Activated CD8-positive, alpha-beta T cell treated with anti-CD3 and anti-CD28 coated beads, Interleukin-2, amount 10 ng/mL, durations not matched to agents 7 days and 5 days (primary cell): ENCODE data around the gene ANKRD27. TPM values are rescaled to one million over a fixed set of nuclear protein-coding genes. Genes with fewer than 3 reads are reported as not detected.

Experiments
- ATAC-seq: fragments of 150-1000 bp; cut with Tn5 transposase; one replicate; pipeline ENCODE4 v1.10.0; 2021; ENCODE audit warnings: moderate library complexity
- CTCF ChIA-PET: fragments of 350-600 bp; sonication (Branson Sonifier 250); formaldehyde crosslinking; loops from one replicate; lab custom pipeline; 2021; ENCODE audit warnings: antibody characterized with exemption; lab: Charles Lee
- POLR2A ChIA-PET: fragments of 350-600 bp; sonication (Branson Sonifier 250); formaldehyde crosslinking; loops from one replicate; lab custom pipeline; 2021; ENCODE audit warnings: antibody characterized with exemption; lab: Charles Lee
- DNase-seq: peaks from one replicate; pipeline ENCODE4 v3.0.0-alpha.2; 2020
- H3K27ac Mint-ChIP-seq: one replicate; pipeline ENCODE4 v1.8.0; 2021; ENCODE audit warnings: mild to moderate bottlenecking, mixed read lengths
- H3K27me3 Mint-ChIP-seq: one replicate; pipeline ENCODE4 v1.8.0; 2021; ENCODE audit warnings: low read depth, mixed read lengths
- H3K36me3 Mint-ChIP-seq: one replicate; pipeline ENCODE4 v1.8.0; 2021; ENCODE audit warnings: low read depth, mixed read lengths
- H3K4me1 Mint-ChIP-seq: one replicate; pipeline ENCODE4 v1.8.0; 2021; ENCODE audit warnings: low read depth, mixed read lengths
- H3K4me3 Mint-ChIP-seq: one replicate; pipeline ENCODE4 v1.8.0; 2021; ENCODE audit warnings: mild to moderate bottlenecking, mixed read lengths
- H3K9me3 Mint-ChIP-seq: one replicate; pipeline ENCODE4 v1.8.0; 2022; ENCODE audit warnings: mixed read lengths; ENCODE audit not compliant: insufficient read depth
- total RNA-seq, 2 experiments: library from RNA; stranded (reverse); gene quantifications; one replicate each; pipeline ENCODE4 v1.2.3, GENCODE V29; 2021

ANKRD27 gene
- total RNA-seq, 2 experiments from 2014 or later, result 45.1 to 45.3 TPM

DNA sequence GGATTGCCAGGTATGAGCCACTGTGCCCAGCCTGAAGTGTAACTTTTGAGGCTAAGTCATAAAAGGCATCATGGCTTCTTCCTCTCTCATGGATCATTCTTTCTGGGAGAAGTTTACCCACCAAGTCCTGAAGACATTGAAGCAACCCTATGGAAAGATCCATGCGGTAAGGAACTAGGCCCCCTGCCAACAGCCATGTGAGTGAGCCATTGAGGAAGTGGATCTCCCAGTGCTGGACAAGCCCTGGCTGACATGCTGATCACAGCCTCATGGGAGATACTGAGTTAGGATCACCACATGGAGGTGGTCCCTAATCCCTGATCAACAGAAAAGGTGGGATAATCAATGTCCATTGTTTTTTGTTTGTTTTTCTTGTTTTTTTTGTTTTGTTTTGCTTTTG is 13.3 kb upstream of the ANKRD27 start:
- CTCF ChIA-PET, result no interaction called here
- Mint-ChIP-seq H3K4me1 (peaks cover 26% of the 10 kb centered on the region), H3K27ac (no peak overlapping the region), H3K4me3 (no peak overlapping the region), H3K9me3 (no peaks in the 10 kb centered on the region), H3K27me3 (no peaks in the 10 kb centered on the region), H3K36me3 (peaks cover 7% of the 10 kb centered on the region)
- DNase-seq (no peak), ATAC-seq (no peak)
- POLR2A ChIA-PET, result no interaction called here

GRCh38 chr19:32687681-32688080 is 12.7 kb upstream of the ANKRD27 start:
- H3K36me3 Mint-ChIP-seq, result peaks cover under 1% of the 10 kb centered on the region
- ATAC-seq (no peak), DNase-seq (no peak)
- ChIA-PET CTCF (no interaction called here), POLR2A (no interaction called here)
- H3K27me3 Mint-ChIP-seq, result no peaks in the 10 kb centered on the region
- no peaks in the 10 kb centered on the region for H3K9me3 Mint-ChIP-seq
- peaks cover 19% of the 10 kb centered on the region for H3K4me1 Mint-ChIP-seq
- no peak overlapping the region for H3K4me3 Mint-ChIP-seq
- H3K27ac Mint-ChIP-seq, result no peak overlapping the region

DNA sequence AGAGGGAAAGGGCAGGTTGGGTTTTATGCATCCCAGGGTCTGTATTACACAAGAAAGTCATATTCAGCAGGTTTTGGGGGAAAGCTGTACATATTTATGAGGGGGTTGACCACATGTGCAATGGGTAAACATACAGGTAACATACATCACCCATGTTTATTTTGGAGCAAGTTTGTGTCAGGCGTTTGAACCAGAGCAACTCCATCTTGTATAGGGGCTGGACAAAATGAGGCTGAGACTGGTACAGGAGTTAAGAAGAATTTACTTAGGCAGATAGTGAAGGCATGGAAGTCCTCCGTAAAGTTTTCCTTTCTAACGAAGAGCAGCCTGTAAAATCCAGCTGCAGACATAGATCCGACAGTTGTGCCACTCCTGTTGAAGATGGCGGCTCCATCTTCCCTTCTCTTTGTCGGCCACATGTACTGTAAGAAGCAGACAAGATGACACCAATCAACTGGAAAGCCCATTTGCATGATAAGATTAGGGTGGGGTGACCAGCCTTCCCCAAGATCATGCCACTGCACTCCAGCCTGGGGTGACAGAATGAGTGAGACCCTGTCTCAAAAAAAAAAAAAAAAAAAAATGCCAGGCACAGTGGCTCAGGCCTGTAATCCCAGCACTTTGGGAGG is 12.0 kb upstream of the ANKRD27 start:
- POLR2A ChIA-PET, result no interaction called here
- H3K36me3 Mint-ChIP-seq, result no peaks in the 10 kb centered on the region
- H3K27ac Mint-ChIP-seq, result no peak overlapping the region
- CTCF ChIA-PET, result no interaction called here
- peaks cover 4% of the 10 kb centered on the region for H3K27me3 Mint-ChIP-seq
- DNase-seq (no peak), ATAC-seq (no peak)
- no peak overlapping the region for H3K4me3 Mint-ChIP-seq
- H3K4me1 Mint-ChIP-seq, result peaks cover 17% of the 10 kb centered on the region
- H3K9me3 Mint-ChIP-seq, result no peaks in the 10 kb centered on the region

- peaks cover 4% of the 10 kb centered on the region for H3K4me1 Mint-ChIP-seq
- POLR2A ChIA-PET, result interaction anchor here (3.1 kb wide), 1 partner anchor 9 kb away, joined by 18 read pairs; the partner anchor contains the start of gene NUDT19
- H3K9me3 Mint-ChIP-seq, result no peaks in the 10 kb centered on the region
Observed at GRCh38 chr19:32682317-32682716, 7.3 kb upstream of the ANKRD27 start.

DNA sequence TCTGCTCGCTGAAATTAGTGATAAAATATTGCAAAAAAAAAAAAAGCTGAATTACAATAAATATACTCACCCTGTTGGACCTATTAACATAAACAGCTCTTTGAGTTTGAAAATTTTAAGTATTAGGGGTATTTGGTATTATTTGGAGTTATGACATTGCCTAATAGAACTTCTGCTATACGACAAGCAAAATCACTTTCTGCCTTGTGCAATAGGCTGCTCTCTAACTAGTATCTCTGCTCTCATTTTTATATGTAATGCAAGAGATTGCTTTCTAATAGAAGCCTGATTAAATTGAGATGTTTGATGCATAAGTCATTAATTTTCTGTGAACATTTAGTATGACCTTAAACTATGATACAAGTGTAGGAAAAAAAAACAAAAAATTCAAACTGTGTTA is 6.0 kb upstream of the ANKRD27 start:
- no peak overlapping the region for H3K4me3 Mint-ChIP-seq
- no peak for ATAC-seq
- ChIA-PET POLR2A (interaction anchor here (3.1 kb wide), 1 partner anchor 10 kb away, joined by 18 read pairs; the partner anchor contains the start of gene NUDT19), CTCF (no interaction called here)
- H3K27me3 Mint-ChIP-seq, result peaks cover 26% of the 10 kb centered on the region
- H3K27ac Mint-ChIP-seq, result no peak overlapping the region
- no peaks in the 10 kb centered on the region for H3K9me3 Mint-ChIP-seq
- DNase-seq, result no peak
- no peaks in the 10 kb centered on the region for H3K36me3 Mint-ChIP-seq
- peaks cover 9% of the 10 kb centered on the region for H3K4me1 Mint-ChIP-seq

More at GRCh38 chr19:32682317-32682716, 7.3 kb upstream of the ANKRD27 start:
- CTCF ChIA-PET, result interaction anchor here (1.1 to 1.2 kb wide), 2 partner anchors 9 to 82 kb away, joined by 3 read pairs; partner anchors contain the start of gene NUDT19
- Mint-ChIP-seq H3K27me3 (peaks cover 21% of the 10 kb centered on the region), H3K27ac (no peak overlapping the region), H3K4me3 (no peak overlapping the region), H3K36me3 (no peaks in the 10 kb centered on the region)
- no peak for DNase-seq
- no peak for ATAC-seq

DNA sequence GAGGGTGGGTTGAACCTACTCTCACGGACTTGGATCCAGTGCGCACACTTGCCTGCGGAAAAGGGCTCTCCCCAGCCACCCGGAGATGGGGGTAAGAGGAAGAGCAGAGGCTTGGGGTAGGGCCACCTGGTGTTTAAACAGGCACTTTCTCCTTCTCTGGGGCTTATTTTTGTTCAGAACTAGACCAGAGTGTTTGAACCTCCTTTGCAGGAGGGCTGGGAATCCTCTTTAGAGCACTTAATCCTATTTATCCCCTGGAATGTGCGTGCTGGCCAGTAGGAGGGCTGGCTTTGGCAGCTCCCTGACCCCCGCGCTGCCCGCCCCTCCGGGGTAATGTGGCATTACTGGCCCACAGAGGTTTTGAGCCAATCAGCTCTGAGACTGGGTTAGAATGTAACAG is 2.7 kb upstream of the ANKRD27 start:
- peaks cover 27% of the 10 kb centered on the region for H3K4me1 Mint-ChIP-seq
- CTCF ChIA-PET, result interaction anchor here (1.0 to 3.4 kb wide), 4 partner anchors 13 to 204 kb away, joined by 3 to 12 read pairs (median 5); partner anchors contain the start of gene NUDT19
- H3K27ac Mint-ChIP-seq, result no peak overlapping the region
- POLR2A ChIA-PET, result interaction anchor here (1.5 kb wide), 1 partner anchor 14 kb away, joined by 7 read pairs; the partner anchor contains the start of gene NUDT19
- DNase-seq, result no peak
- peaks cover 5% of the 10 kb centered on the region for H3K36me3 Mint-ChIP-seq
- ATAC-seq, result no peak
- H3K4me3 Mint-ChIP-seq, result peak overlapping the region; percentile 47
- H3K9me3 Mint-ChIP-seq, result no peaks in the 10 kb centered on the region
- peaks cover 31% of the 10 kb centered on the region for H3K27me3 Mint-ChIP-seq

DNA sequence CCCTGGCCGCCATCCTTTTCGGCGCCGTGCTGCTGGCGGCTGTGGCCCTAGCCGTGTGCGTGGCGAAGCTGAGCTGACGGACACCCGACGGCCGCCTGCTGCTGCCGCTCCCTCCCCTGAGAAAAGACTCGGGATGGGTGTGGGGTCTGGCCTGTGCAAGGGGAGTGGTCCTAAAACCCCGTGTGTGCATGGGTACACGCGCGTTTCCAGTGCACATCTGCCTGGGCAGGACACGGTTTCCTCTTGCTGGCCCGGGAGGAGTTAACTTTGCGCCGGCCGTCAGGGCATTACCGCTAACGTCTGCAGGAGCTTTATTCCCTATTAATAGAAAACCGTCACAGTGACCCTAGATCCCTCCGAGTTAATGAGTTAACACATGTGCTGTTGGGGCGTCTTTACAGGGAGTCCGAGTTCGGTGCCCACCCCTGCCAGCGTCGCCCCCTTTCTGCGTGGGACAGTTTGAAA is 1.9 kb upstream of the ANKRD27 start:
- no peaks in the 10 kb centered on the region for H3K9me3 Mint-ChIP-seq
- H3K4me3 Mint-ChIP-seq, result peak overlapping the region; percentile 47
- peaks cover 28% of the 10 kb centered on the region for H3K27me3 Mint-ChIP-seq
- ATAC-seq (no peak), DNase-seq (no peak)
- peaks cover 5% of the 10 kb centered on the region for H3K36me3 Mint-ChIP-seq
- ChIA-PET POLR2A (interaction anchor here (1.3 kb wide), 1 partner anchor 15 kb away, joined by 7 read pairs; the partner anchor contains the start of gene NUDT19), CTCF (interaction anchor here (0.9 to 3.4 kb wide), 5 partner anchors 14 to 204 kb away, joined by 3 to 12 read pairs (median 6); partner anchors contain the start of gene NUDT19)
- no peak overlapping the region for H3K27ac Mint-ChIP-seq
- peaks cover 34% of the 10 kb centered on the region for H3K4me1 Mint-ChIP-seq

- Mint-ChIP-seq H3K9me3 (no peaks in the 10 kb centered on the region), H3K4me1 (peaks cover 39% of the 10 kb centered on the region), H3K4me3 (peak overlapping the region; percentile 80), H3K27ac (no peak overlapping the region), H3K27me3 (peaks cover 28% of the 10 kb centered on the region), H3K36me3 (peaks cover 5% of the 10 kb centered on the region)
- POLR2A ChIA-PET, result interaction anchor here (0.6 to 1.3 kb wide), 2 partner anchors 15 to 40 kb away, joined by 3 to 7 read pairs; partner anchors contain the start of gene NUDT19
- no peak for ATAC-seq
- CTCF ChIA-PET, result interaction anchor here (0.9 to 3.4 kb wide), 4 partner anchors 14 to 76 kb away, joined by 3 to 12 read pairs (median 8); partner anchors contain the start of gene NUDT19
- DNase-seq, result no peak
Observed at GRCh38 chr19:32676186-32676894, 1.4 kb upstream of the ANKRD27 start.

- POLR2A ChIA-PET, result interaction anchor here (0.6 to 2.2 kb wide), 3 partner anchors 16 to 39 kb away, joined by 3 to 14 read pairs (median 7); partner anchors contain the start of gene NUDT19
- Mint-ChIP-seq H3K4me1 (peaks cover 39% of the 10 kb centered on the region), H3K4me3 (peak within 1 kb of the TSS; percentile 80), H3K36me3 (peaks cover 5% of the 10 kb centered on the region), H3K9me3 (no peaks in the 10 kb centered on the region), H3K27ac (peak within 1 kb of the TSS; percentile 82), H3K27me3 (peaks cover 25% of the 10 kb centered on the region)
- ATAC-seq (peak; percentile 48), DNase-seq (peak; percentile 68)
- CTCF ChIA-PET, result interaction anchor here (0.9 to 1.8 kb wide), 6 partner anchors 11 to 76 kb away, joined by 3 to 12 read pairs (median 4); partner anchors contain the start of gene NUDT19
Observed at GRCh38 chr19:32675720-32676185, 773 bp upstream of the ANKRD27 start, which contains the start of gene RGS9BP. Gene RGS9BP (plus strand): TSS chr19:32675848. CDS start chr19:32676264, 416 bp downstream.

DNA sequence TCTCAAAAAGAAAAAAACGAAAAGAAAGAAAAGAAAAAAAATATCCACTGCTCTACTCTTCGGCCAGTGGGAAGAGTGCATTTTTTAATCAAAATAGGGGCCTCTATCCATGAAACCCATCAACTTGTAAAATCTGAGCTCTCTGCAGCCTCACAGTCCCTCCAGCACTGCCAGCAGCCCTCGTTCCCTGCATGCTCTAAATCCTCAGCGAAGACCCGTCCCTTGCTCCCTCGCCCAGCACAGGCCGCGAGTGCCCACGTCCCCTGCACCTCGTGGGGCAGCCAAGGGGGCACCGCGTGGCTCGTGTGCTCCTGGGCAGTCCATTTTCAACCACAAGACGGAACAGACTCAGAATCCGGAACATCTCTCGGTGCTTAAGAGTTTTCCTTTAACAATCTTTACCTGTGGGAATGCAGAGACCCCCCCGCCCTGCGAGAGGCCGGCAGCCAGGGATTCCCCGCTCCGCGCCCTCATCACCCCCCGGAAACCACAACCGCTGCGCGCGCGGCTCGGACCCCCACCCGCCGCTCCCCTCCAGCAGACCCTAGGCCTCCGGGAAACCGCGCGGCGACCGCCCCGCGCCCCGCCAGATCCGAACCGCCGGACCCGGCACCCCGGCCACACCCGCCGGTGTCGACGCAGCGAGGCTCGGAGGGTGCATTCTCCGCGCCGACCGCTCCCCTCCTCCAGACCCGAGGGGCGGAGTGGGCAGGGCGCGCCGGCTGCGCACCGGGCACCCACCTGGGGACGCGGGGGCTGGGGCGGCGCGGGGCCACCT is 638 bp downstream of the ANKRD27 start:
- Mint-ChIP-seq H3K4me1 (peaks cover 48% of the 10 kb centered on the region), H3K9me3 (no peaks in the 10 kb centered on the region), H3K27ac (peak overlapping the region; percentile 88), H3K27me3 (peaks cover 17% of the 10 kb centered on the region), H3K4me3 (peak overlapping the region; percentile 90), H3K36me3 (peaks cover 5% of the 10 kb centered on the region)
- POLR2A ChIA-PET, result interaction anchor here (0.5 to 2.2 kb wide), 2 partner anchors 17 to 80 kb away, joined by 3 to 14 read pairs; partner anchors contain the start of gene NUDT19
- no peak for ATAC-seq
- CTCF ChIA-PET, result interaction anchor here (0.8 to 1.8 kb wide), 5 partner anchors 9 to 502 kb away, joined by 3 to 6 read pairs (median 3); no protein-coding TSS in a partner anchor
- peak; percentile 34 for DNase-seq
